GM12878 (cell line): ENCODE data around the gene MYO15A. TPM values are rescaled to one million over a fixed set of nuclear protein-coding genes. Genes with fewer than 3 reads are reported as not detected.

Experiments
- ATAC-seq: fragments of 200-7000 bp; cut with Tn5 transposase; 3 replicates; pipeline ENCODE4 v1.9.1; 2020; ENCODE audit warnings: mild to moderate bottlenecking, moderate library complexity
- BruUV-seq: library from RNA; stranded (reverse); fragments of 400-500 nt; replicated peaks from 2 replicates; lab custom pipeline; 2021; lab: Mats Ljungman, UMichigan
- CTCF ChIA-PET: fragments of 300-600 bp; sonication (Branson Sonifier 250); formaldehyde crosslinking; extraction: SDS; loops from one replicate; lab custom pipeline; 2021; ENCODE audit warnings: inconsistent platforms; lab: Yijun Ruan, JAX
- POLR2A ChIA-PET: fragments of 350-600 bp; formaldehyde crosslinking; extraction: SDS; loops from one replicate; lab custom pipeline; 2021; ENCODE audit warnings: inconsistent platforms; lab: Charles Lee
- RAD21 ChIA-PET: fragments of 300-600 bp; sonication (Branson Sonifier 250); formaldehyde crosslinking; loops from one replicate; lab custom pipeline; 2023; ENCODE audit warnings: antibody characterized with exemption; ENCODE audit not compliant: unreplicated experiment; lab: Charles Lee
- SMC1A ChIA-PET: fragments of 300-600 bp; sonication (Branson Sonifier 250); formaldehyde crosslinking; loops from one replicate; lab custom pipeline; 2023; ENCODE audit not compliant: unreplicated experiment, uncharacterized antibody; lab: Charles Lee
- DNase-seq: peaks from one replicate; pipeline ENCODE4 v3.0.0-alpha.2; 2011; ENCODE audit warnings: low read depth, low spot score
- FAIRE-seq: peaks from 3 replicates; lab custom pipeline; 2011; peaks lifted over from hg19 to GRCh38; lab: Jason Lieb, UNC
- H2AFZ ChIP-seq: 2 replicates; pipeline ENCODE4 v1.6.0; 2011; ENCODE audit warnings: low read depth, low read length, control low read depth; ENCODE audit not compliant: control insufficient read depth
- H3K27ac ChIP-seq: 2 replicates; pipeline ENCODE4 v1.5.1; 2011; ENCODE audit warnings: control low read depth; ENCODE audit not compliant: control insufficient read depth, insufficient read depth
- H3K27me3 ChIP-seq, 2 experiments: replicated peaks in 1 of 2; 2 replicates each; pipeline versions ENCODE4 v1.6.0 to v1.6.1; 2011; ENCODE audit warnings: low read length in 1 of 2; ENCODE audit not compliant: control insufficient read depth in 2 of 2, insufficient read depth in 2 of 2
- H3K36me3 ChIP-seq, 2 experiments: 2 replicates each; pipeline ENCODE4 v1.5.1; 2011; ENCODE audit warnings: low read length in 1 of 2; ENCODE audit not compliant: control insufficient read depth in 2 of 2, insufficient read depth in 2 of 2
- H3K4me1 ChIP-seq: 2 replicates; pipeline ENCODE4 v1.6.1; 2011; ENCODE audit warnings: mild to moderate bottlenecking, low read length, moderate library complexity, mixed read lengths; ENCODE audit not compliant: control insufficient read depth, insufficient read depth
- H3K4me2 ChIP-seq: 2 replicates; pipeline ENCODE4 v1.6.0; 2011; ENCODE audit warnings: control low read depth; ENCODE audit not compliant: control insufficient read depth, insufficient read depth
- H3K4me3 ChIP-seq: fragments of 200-600 bp; sonication (generic); 2 replicates; pipeline ENCODE4 v1.5.1; 2016
- H3K79me2 ChIP-seq: 2 replicates; pipeline ENCODE4 v1.6.0; 2011; ENCODE audit warnings: low read length; ENCODE audit not compliant: control insufficient read depth, insufficient read depth
- H3K9ac ChIP-seq: 2 replicates; pipeline ENCODE4 v1.8.0; 2011; ENCODE audit warnings: low read length, control low read depth, mixed read lengths; ENCODE audit not compliant: control insufficient read depth, insufficient read depth
- H3K9me3 ChIP-seq: replicated peaks from 3 replicates; pipeline ENCODE4 v1.5.1; 2011; ENCODE audit warnings: mild to moderate bottlenecking, low read length; ENCODE audit not compliant: control insufficient read depth, insufficient read depth
- H4K20me1 ChIP-seq: 2 replicates; pipeline ENCODE4 v1.6.0; 2011; ENCODE audit not compliant: control insufficient read depth, insufficient read depth
- BCL11A ChIP-seq: IDR thresholded peaks from 2 replicates; pipeline ENCODE4 v1.6.1; 2011; ENCODE audit warnings: low read depth, low read length
- BHLHE40 ChIP-seq, 2 experiments: fragments of 450-650 bp in 1 of 2; IDR thresholded peaks; 2 replicates each; pipeline ENCODE4 v1.6.1; 2011 to 2017; ENCODE audit warnings: low read depth in 2 of 2, borderline replicate concordance in 1 of 2, improper control_type of control experiment in 1 of 2, low read length in 1 of 2, mild to moderate bottlenecking in 1 of 2
- DPF2 ChIP-seq: fragments of 450-650 bp; IDR thresholded peaks from 2 replicates; pipeline ENCODE4 v1.6.1; 2017; ENCODE audit warnings: mild to moderate bottlenecking
- EP300 ChIP-seq, 2 experiments: fragments of 150-350 bp in 1 of 2; IDR thresholded peaks; 2 replicates each; pipeline ENCODE4 v1.6.1; 2011 to 2012; ENCODE audit warnings: low read depth in 2 of 2, low read length in 2 of 2, borderline replicate concordance in 1 of 2, improper control_type of control experiment in 1 of 2, inconsistent platforms in 1 of 2; ENCODE audit not compliant: control insufficient read depth in 1 of 2
- ESRRA ChIP-seq: IDR thresholded peaks from 2 replicates; pipeline ENCODE4 v1.6.1; 2012; ENCODE audit warnings: mild to moderate bottlenecking, low read length, improper control_type of control experiment
- IKZF1 ChIP-seq: fragments of 450-650 bp; conservative IDR thresholded peaks from 2 replicates; pipeline ENCODE4 v1.6.1; 2017; ENCODE audit warnings: antibody characterized with exemption, mild to moderate bottlenecking
- IRF4 ChIP-seq: IDR thresholded peaks from 2 replicates; pipeline ENCODE4 v1.6.1; 2011; ENCODE audit warnings: low read depth, low read length
- MTA2 ChIP-seq: fragments of 450-650 bp; IDR thresholded peaks from 2 replicates; pipeline ENCODE4 v1.6.1; 2016; ENCODE audit warnings: low read depth, mild to moderate bottlenecking, moderate library complexity
- RAD21 ChIP-seq: IDR thresholded peaks from 2 replicates; pipeline ENCODE4 v1.6.1; 2011; ENCODE audit warnings: mild to moderate bottlenecking, low read depth, low read length, moderate library complexity; ENCODE audit not compliant: insufficient read depth
- RUNX3 ChIP-seq: IDR thresholded peaks from 2 replicates; pipeline ENCODE4 v1.6.1; 2012; ENCODE audit warnings: low read length, inconsistent platforms
- SIX5 ChIP-seq: IDR thresholded peaks from 2 replicates; pipeline ENCODE4 v1.6.1; 2011; ENCODE audit warnings: mild to moderate bottlenecking, low read depth, low read length, moderate library complexity; ENCODE audit not compliant: severe bottlenecking
- SPI1 ChIP-seq: IDR thresholded peaks from 2 replicates; pipeline ENCODE4 v1.6.1; 2011; ENCODE audit warnings: low read depth, mild to moderate bottlenecking, low read length, moderate library complexity, borderline replicate concordance; ENCODE audit not compliant: insufficient read depth
- SUPT20H ChIP-seq: IDR thresholded peaks from 2 replicates; pipeline ENCODE4 v1.6.1; 2011; ENCODE audit warnings: low read depth, mild to moderate bottlenecking, low read length, moderate library complexity, borderline replicate concordance; ENCODE audit not compliant: control insufficient read depth
- TCF7 ChIP-seq: IDR thresholded peaks from 2 replicates; pipeline ENCODE4 v1.6.1; 2014; ENCODE audit warnings: antibody characterized with exemption, borderline replicate concordance
- YY1 ChIP-seq: IDR thresholded peaks from 2 replicates; pipeline ENCODE4 v1.6.1; 2011; ENCODE audit warnings: low read depth, mild to moderate bottlenecking, low read length
- ZNF24 ChIP-seq: fragments of 450-650 bp; IDR thresholded peaks from 2 replicates; pipeline ENCODE4 v1.6.1; 2017; ENCODE audit warnings: antibody characterized with exemption, mild to moderate bottlenecking
- WGBS: methylation state at CpG from one replicate; pipeline ENCODE4 v1.1.6; 2016; ENCODE audit warnings: low lambda C conversion rate; ENCODE audit not compliant: insufficient replicate concordance, insufficient coverage; ENCODE audit errors: missing lambda C conversion rate; 5-methylcytosine and 5-hydroxymethylcytosine counted together
- in situ Hi-C: fragments of 300-500 bp; cut with MboI; formaldehyde crosslinking; loops from 9 replicates; pipeline ENCODE4 v1.14.3; 2018; ENCODE audit warnings: mixed read lengths
- intact Hi-C: fragments of 100-400 bp; cut with micrococcal nuclease; formaldehyde crosslinking; loops from one replicate; pipeline ENCODE4 v1.14.2; 2022; ENCODE audit not compliant: unreplicated experiment
- polyA plus RNA-seq, 11 experiments: library from polyadenylated mRNA; depleted of rRNA in 4 of 11; unstranded in 6 of 11; stranded (reverse) in 5 of 11; fragments of >200 nt; fragmentation: Nextera tagmentation in 4 of 11; fragmentation: Illumina TruSeq in 1 of 11; extraction: Ambion mirVana in 4 of 11; extraction: Trizol in 1 of 11; gene quantifications; 1 replicate in 1 of 11; 2 replicates in 10 of 11; pipeline versions ENCODE4 v1.2.1 to v1.2.3, GENCODE V29; 2011 to 2016; ENCODE audit warnings: inconsistent platforms in 2 of 11, missing spikeins in 2 of 11, low read depth in 1 of 11
- total RNA-seq, 4 experiments: library from RNA; depleted of rRNA in 3 of 4; stranded (reverse); fragments of >200 nt in 3 of 4; fragmentation: Illumina TruSeq in 1 of 4; extraction: Trizol in 1 of 4; gene quantifications; 2 replicates each; pipeline versions ENCODE4 v1.2.1 to v1.2.3, GENCODE V29; 2013 to 2021
- TF ChIP-seq, protein P1 (sequence below): fragments of 150-350 bp; IDR thresholded peaks from 2 replicates; pipeline ENCODE4 v1.6.1; 2016; ENCODE audit warnings: low read depth, low read length

Gene MYO15A
- total and polyA plus RNA-seq, 10 of the 15 experiments (the other 5 are each of a cell fraction or from before 2014, with no cell fraction given), result 0.03 to 0.77 (median 0.21) TPM; not detected in 4

DNA sequence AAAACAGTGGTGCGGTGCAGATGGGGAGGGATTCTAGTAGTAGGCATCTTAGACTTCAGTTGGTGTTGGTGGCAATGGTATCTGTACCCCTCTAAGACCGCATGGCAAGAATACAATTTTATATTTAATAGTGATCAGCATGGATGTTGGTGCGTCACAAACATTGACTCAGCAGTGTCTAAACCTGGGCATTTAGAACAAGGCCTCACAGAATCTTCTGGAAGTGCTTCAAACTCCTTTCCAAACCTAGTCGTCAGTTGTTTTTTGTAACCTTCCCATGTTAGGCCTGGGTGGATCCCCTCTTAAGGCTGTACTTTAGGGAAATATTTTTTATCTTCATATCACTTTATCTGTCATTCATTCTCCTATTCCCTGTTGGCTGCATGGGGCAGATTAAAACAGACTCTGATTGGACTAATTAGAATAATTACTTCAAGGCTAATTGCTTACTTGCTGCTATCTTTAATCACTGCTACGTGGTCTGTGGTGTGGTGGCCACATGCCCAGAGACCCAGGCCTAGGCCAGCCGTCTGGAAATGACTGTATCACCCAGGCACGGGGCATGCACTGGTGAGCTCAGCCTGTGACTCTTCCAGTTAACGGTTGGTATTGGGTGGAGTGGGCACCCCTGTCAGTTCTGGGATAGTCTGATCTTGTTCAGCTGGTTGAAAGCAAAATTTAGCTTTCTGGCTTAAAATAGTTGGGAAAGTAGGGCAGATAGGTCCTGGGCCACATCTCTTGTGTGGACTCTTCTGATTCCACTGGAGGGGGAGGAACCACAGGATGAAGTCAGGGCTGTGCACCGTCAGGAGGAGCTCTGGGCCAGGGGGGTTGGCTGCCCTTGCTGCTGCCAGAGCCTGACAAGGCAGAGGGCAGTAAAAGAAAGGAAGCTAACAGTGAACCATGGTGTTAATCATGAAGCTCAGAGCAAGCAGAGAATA lies 79.5 kb downstream of the MYO15A start:
- Histone ChIP-seq H3K4me1 (no peaks in the 10 kb centered on the region; the same call in 1 of the 2 replicates), H3K9ac (no peak overlapping the region; the same call in 1 of the 2 replicates), H2AFZ (no peak overlapping the region), H3K9me3 (no peaks in the 10 kb centered on the region), H3K4me3 (peak overlapping the region; percentile 83), H3K36me3 (peaks cover 7 to 22% of the 10 kb centered on the region in 2 experiments), H3K4me2 (peak overlapping the region; percentile 95), H3K27ac (no peak overlapping the region), H3K27me3 (no peaks in the 10 kb centered on the region), H3K79me2 (peaks cover 88% of the 10 kb centered on the region), H4K20me1 (peaks cover 28% of the 10 kb centered on the region)
- SMC1A ChIA-PET, result interaction anchor here (0.5 to 1.3 kb wide), 5 partner anchors 16 to 47 kb away, joined by 3 to 6 read pairs (median 3); no protein-coding TSS in a partner anchor
- ATAC-seq, result peak; percentile 25
- in situ Hi-C loops (no loop called here), intact Hi-C loops (loop anchor here (2.0 kb wide), 1 partner anchor 47 kb away; no protein-coding TSS in a partner anchor)
- POLR2A ChIA-PET, result interaction anchor here (1.1 kb wide), 1 partner anchor 23 kb away, joined by 3 read pairs; no protein-coding TSS in a partner anchor
- DNase-seq, result no peak
- 51% methylated on average over 9 of the region's 9 CpGs for WGBS
- FAIRE-seq, result no peak
- RAD21 ChIA-PET, result interaction anchor here (4.5 kb wide), 1 partner anchor 47 kb away, joined by 28 read pairs; no protein-coding TSS in a partner anchor
- BruUV-seq, result no TSS peak
- TF ChIP-seq MTA2, result peak; percentile 65; the same call in 1 of the 2 replicates
- TF ChIP-seq SIX5, result no peak
- 0 out of 2 replicates have a peak, but pooled peaks have one; percentile 46 for TF ChIP-seq RUNX3
- TF ChIP-seq, protein P1, sequence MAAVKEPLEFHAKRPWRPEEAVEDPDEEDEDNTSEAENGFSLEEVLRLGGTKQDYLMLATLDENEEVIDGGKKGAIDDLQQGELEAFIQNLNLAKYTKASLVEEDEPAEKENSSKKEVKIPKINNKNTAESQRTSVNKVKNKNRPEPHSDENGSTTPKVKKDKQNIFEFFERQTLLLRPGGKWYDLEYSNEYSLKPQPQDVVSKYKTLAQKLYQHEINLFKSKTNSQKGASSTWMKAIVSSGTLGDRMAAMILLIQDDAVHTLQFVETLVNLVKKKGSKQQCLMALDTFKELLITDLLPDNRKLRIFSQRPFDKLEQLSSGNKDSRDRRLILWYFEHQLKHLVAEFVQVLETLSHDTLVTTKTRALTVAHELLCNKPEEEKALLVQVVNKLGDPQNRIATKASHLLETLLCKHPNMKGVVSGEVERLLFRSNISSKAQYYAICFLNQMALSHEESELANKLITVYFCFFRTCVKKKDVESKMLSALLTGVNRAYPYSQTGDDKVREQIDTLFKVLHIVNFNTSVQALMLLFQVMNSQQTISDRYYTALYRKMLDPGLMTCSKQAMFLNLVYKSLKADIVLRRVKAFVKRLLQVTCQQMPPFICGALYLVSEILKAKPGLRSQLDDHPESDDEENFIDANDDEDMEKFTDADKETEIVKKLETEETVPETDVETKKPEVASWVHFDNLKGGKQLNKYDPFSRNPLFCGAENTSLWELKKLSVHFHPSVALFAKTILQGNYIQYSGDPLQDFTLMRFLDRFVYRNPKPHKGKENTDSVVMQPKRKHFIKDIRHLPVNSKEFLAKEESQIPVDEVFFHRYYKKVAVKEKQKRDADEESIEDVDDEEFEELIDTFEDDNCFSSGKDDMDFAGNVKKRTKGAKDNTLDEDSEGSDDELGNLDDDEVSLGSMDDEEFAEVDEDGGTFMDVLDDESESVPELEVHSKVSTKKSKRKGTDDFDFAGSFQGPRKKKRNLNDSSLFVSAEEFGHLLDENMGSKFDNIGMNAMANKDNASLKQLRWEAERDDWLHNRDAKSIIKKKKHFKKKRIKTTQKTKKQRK, result no peak
- TF ChIP-seq ZNF24, result no peak
- no peak for TF ChIP-seq EP300 (IDR thresholded peaks at IDR 0.05; ENCODE audit: borderline replicate concordance in 1 of 2, control insufficient read depth in 1 of 2, low read depth in 2 of 2, low read length in 2 of 2)
- no peak for TF ChIP-seq TCF7
- 0 out of 2 replicates have a peak, but pooled peaks have one; percentile 23 for TF ChIP-seq IRF4
- peak in 1 of 2 experiments; percentile 56; a peak in 1 of 4 replicates for TF ChIP-seq BHLHE40 (IDR thresholded peaks at IDR 0.05; ENCODE audit: borderline replicate concordance in 1 of 2, low read depth in 2 of 2, low read length in 1 of 2)
- TF ChIP-seq BCL11A, result peak; percentile 47; the same call in 1 of the 2 replicates
- no peak for TF ChIP-seq SPI1
- TF ChIP-seq SUPT20H, result no peak
- peak; percentile 27; the same call in 1 of the 2 replicates for TF ChIP-seq DPF2
- 0 out of 2 replicates have a peak, but pooled peaks have one; percentile 31 for TF ChIP-seq IKZF1
- no peak for TF ChIP-seq RAD21
- TF ChIP-seq YY1, result no peak
- TF ChIP-seq ESRRA, result no peak
- CTCF ChIA-PET, result interaction anchor here (1.1 to 5.3 kb wide), 4 partner anchors 12 to 75 kb away, joined by 3 to 43 read pairs (median 21); no protein-coding TSS in a partner anchor
